Measurements from ENCODE around the gene COL6A2.
"Not testable (repeated sequence)": the region's sequence is repeated elsewhere in the genome, so short reads cannot be mapped to it uniquely, and the experiment has no call there.

The COL6A2 gene

DNA sequence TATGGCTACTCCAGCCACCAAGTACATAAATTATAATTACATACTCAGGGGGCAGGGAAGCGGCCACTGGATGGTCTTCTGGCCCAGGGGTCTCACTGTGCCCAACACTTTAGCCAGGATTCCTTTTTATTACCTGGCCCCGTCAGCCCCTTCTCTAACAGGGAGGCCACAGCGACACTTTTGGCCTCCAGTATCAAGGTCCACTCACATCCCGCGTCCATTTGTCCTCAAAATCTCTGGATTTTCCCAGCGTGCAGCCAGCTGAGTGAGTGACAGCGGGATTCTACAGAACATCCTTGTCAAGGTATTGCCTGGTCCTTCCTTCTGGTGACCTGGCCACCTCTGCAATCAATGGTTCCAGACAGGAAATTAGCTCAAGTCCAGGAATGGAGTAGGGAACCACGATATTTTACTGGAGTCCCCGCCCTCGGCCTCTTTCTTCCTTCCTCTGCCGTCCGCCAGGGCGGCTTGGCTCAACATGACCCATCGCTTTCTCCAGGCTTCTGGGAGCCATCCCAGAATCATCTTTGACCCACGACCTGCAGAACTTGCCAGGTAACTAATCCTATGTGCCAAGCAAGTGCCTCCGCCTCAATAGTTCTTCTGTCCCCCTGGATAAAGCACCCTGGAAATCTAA, 2.7 kb upstream of the COL6A2 start:
- DNase-seq, result no peak

DNA sequence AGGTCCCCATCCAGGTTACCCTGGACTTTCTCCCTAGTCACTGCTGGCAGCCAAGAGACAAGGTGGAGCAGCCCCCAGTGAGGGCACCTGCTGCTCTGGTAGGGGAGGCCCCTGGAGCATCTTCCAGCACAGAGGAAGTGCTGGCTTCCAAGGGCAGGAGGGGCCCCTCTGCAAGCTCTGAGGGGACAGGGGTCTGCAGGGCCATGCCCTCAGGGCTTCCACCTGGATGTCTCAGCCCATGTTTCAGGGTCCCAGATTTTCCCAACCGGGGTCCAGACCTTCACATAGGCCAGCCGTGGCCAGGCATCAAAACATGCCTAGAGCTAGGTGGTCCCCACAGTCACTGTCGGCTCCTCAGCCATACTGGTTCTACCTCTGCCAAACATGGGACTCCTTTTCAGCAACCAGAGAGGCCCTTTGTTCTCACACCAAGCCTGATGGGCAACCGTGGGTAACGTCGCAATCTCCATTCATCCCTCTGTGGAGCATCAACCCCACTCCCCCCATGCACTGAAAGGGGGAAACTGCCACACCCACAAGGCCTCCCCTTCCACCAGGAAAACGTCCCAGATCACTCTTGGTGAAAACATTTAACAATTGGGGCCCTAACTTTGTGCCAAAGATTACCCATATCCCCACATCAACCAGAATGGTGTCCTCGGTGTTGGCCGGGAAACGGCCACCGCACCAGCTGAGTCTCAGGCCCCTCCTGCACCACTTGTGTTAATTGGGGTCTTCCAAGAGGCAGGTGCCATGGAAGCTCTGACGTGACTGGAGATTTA, 1.9 kb upstream of the COL6A2 start:
- no peak for DNase-seq

GRCh38 chr21:46096596-46097335, 1.1 kb upstream of the COL6A2 start:
- DNase-seq, result no peak

DNA sequence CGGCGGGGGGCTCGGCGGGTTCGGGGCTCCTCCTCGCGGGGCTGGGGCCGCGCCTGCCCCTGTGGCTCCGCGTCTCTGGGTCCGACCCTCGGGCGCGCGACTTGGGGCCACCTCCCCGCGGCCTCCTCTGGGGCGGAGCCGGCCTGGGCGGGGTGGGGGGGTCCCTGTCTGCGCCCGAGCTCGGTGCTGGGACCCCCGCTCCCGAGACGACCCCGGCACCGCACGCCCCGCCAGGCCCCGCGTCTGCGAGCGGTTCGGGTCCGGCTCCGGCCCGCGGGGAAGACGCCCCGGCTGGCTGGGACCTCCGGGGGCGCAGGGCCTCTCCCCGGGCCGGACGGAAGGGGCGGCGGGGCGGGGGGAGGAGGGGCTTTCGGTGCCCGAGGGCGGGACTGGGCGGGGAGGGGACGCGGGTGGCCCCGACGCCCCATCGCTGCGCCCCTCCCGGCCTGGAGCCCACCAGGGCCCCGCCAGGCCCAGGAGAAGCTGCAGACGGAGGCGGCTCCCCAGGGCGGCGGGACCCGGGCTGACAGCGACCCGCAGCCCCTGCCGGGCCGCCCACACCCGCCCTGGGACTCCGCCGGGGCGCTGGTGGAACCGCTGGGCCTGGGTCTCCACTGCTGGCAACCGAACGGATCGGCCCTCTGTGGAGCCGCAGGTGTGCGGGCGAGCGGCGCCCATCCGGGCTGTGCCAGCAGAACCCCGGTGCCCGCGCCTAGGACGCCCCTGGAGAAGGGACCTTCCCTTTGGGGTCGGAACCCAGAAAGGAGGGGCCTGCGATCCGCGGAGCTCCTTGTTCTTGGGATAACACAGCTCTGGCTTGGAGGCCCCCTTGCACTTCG, 610 bp downstream of the COL6A2 start:
- no peak for DNase-seq

DNA sequence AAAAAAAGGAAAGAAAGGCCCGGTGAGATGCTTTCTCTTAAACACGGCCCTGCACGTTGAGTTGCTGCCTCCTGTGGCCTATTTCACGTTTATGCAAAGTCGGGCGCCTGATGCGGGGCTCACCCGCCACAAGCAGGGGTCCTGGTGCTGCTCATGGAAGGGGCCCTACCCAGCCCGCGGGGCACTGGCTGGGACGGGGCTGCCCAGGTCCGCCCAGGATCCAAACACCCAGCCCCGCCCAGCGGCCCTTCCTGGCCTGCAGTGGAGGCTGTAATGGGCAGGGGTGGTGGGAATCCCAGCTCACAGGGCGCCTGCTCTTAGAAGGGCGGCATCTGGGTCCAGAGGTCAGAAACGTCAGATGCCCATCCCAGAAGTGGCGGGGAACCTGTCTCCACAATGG, 1.6 kb downstream of the COL6A2 start:
- DNase-seq, result no peak

DNA sequence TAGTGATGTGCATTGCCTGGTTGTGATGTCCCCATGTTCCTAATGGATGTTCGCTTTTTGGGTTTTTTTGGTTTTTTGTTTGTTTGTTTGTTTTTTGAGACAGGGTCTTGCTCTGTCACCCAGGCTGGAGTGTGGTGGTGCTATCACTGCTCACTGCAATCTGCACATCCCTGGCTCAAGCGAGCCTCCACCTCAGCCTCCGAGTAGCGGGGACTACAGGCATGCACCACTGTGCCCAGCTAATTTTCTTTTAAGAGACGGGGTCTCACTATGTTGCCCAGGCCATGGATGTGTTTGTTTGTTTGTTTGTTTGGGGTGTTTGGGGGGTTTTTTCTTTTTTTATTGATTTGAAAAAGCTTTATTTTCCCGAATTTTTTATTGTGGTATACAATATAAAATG, 2.1 kb downstream of the COL6A2 start:
- no peak for DNase-seq

DNA sequence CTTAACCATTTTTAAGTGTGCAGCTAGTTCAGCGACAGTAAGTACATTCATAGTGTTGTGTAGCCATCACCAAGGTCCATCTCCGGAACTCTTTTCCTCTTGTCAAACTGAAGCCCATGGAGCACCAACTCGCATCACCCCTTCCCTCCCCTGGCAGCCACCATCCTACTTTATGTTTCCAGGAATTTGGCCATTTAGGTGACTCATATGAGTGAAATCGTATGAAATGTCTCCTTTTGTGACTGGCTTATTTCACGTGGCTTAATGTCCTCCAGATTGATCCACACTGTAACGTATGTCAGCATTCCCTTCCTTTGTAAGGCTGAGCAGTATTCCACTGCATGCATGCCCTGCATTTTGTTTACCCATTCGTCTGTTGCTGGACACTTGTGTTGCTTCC, 2.5 kb downstream of the COL6A2 start:
- no peak for DNase-seq

DNA sequence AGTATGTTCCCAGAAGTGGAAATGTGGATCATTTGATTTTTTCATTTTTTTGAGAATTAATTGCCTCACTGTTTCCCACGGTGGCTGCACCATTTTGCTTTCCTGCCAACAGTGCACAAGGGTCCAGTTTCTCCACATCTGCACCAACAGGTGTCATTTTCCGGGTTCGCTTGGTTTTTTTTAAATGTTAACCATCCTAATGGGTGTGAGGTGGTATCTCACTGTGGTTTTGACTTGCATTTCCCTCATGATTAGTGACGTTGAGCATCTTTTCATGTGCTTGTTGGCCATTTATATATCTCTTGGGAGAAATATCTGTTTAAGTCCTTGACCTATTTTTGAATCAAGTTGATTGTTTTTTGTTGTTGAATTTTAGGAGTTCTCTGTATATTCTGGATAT, 3.0 kb downstream of the COL6A2 start:
- no peak for DNase-seq

- no peak for DNase-seq
These were observed 6.2 kb downstream of the COL6A2 start for GRCh38 chr21:46104104-46104503.

DNA sequence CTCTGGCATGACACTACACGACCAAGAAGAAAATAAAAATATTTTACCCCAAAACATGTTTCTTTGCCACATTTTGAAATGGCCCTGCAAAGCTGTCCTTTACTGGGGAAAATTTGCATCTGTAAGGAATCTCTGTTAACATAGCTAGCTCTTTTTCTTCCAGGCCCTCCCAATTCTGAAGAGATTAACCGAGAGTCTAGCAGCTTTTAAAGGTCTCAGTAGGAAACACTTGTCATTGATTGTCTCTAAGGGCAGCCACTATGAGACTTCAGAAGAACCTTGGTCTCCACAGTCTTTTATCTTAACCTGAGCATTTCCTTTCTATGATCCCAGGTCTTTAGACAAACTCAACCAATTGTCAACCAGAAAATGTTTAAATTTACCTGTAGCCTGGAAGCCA, 9.5 kb downstream of the COL6A2 start:
- not testable (repeated sequence) for DNase-seq

- no peak for DNase-seq
These were observed 11.0 kb downstream of the COL6A2 start for GRCh38 chr21:46108827-46109312.

- DNase-seq, result no peak
These were observed 11.7 kb downstream of the COL6A2 start for GRCh38 chr21:46109313-46110221.

DNA sequence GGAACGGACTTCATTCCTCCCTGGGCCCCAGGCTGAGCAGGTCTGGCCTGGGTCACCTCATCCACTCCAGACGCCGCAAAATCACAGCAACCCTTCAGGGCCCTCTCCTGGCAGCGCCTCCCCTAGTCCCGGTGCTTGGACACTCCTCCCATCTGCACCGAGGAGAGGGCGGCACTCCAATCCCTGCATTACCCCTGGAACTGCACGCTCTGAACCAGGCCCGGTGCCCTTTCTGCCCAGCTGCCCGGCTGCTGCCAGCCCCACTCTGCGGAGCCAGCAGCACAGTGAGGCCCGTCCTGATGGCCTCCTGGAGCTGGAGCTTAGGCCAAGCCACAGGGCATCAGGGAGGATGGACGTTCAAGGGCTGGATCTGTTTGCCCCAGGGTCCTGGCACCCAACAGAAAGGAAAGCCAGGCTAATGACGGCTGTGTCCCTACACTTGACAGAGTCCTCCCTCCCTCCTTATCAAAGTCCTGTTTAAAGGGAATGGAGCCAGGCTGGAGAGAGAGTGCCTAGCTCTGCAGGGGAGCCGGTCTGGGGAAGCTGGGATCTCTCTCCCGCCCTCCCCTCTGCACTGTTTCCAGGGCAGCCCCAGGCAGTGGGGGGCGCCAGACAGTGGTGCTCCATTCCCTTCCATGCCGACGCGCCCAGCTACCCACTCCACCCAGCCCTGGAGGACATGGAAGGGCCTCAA, 12.7 kb downstream of the COL6A2 start:
- DNase-seq, result no peak

- no peak for DNase-seq
These were observed 13.3 kb downstream of the COL6A2 start for GRCh38 chr21:46111193-46111571.

GRCh38 chr21:46111857-46112724, 14.2 kb downstream of the COL6A2 start:
- no peak for DNase-seq

- DNase-seq, result no peak
These were observed 14.9 kb downstream of the COL6A2 start for GRCh38 chr21:46112725-46113215.

DNA sequence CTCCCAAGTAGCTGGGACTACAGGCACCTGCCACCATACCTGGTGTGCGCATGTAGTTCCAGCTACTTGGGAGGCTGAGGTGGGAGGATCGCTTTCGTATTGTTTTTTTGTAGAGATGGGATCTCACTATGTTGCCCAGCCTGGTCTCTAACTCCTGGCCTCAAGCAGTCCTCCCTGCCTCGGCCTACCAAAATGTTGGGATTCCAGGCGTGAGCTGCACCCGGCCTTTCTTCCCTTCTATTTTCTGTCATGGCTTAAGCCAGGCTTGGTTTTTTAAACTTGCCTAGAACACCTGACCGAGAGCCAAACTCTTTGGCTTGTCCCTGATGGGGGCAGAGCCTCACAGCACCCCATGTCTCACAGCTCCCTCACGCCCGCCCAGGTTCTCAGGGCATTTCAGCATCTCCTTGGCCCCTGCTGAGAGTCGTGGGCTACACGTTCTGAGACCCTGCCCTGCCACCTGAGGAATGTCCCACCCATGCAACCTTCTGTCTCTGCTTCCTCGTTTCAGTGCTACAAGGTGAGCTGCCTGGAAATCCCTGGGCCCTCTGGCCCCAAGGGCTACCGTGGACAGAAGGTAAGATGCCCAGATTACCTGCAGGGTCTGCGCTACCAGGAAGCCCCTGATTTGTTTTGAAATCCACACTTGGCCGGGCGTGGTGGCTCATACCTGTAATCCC, 15.7 kb downstream of the COL6A2 start:
- DNase-seq, result no peak

GRCh38 chr21:46114963-46115362, 17.1 kb downstream of the COL6A2 start:
- no peak for DNase-seq
